Gastroesophageal sphincter (tissue), 4 donors: ENCODE results near the gene HTD2. TPM values are rescaled to one million over a fixed set of nuclear protein-coding genes. Genes with fewer than 3 reads are reported as not detected.
A peak's percentile ranks its signal among the peaks of the same experiment; 100 is the strongest.
"Not testable (repeated sequence)": the region's sequence is repeated elsewhere in the genome, so short reads cannot be mapped to it uniquely, and the experiment has no call there.

Experiments
- ATAC-seq: fragments of 150-250 bp; one replicate; pipeline ENCODE4 v1.9.1; 2016; ENCODE audit warnings: mild to moderate bottlenecking, moderate library complexity
- H3K27ac ChIP-seq, 4 donors: fragments of 200-600 bp; sonication (generic) in 3 of 4; 1 replicate in 3 of 4; 2 replicates in 1 of 4; pipeline ENCODE4 v1.5.1; 2016 to 2019
- H3K27me3 ChIP-seq: fragments of 200-600 bp; sonication (generic); one replicate; pipeline ENCODE4 v1.5.1; 2019
- H3K36me3 ChIP-seq, 2 donors: fragments of 200-600 bp; sonication (generic); one replicate each; pipeline ENCODE4 v1.5.1; 2019; ENCODE audit warnings: control low read depth in 1 of 2
- H3K4me1 ChIP-seq, 3 donors: fragments of 200-600 bp; sonication (generic); 1 replicate in 2 of 3; 2 replicates in 1 of 3; pipeline ENCODE4 v1.5.1; 2016 to 2019; ENCODE audit warnings: control low read depth in 2 of 3
- H3K4me3 ChIP-seq, 2 donors: fragments of 200-600 bp; sonication (generic); one replicate each; pipeline ENCODE4 v1.5.1; 2019; ENCODE audit warnings: mild to moderate bottlenecking in 1 of 2, moderate library complexity in 1 of 2
- H3K9me3 ChIP-seq, 3 donors: fragments of 200-600 bp; sonication (generic); one replicate each; pipeline ENCODE4 v1.5.1; 2017 to 2019; ENCODE audit warnings: control low read depth in 2 of 3
- EP300 ChIP-seq: sonication (generic); formaldehyde crosslinking; IDR thresholded peaks from one replicate; pipeline ENCODE4 v1.6.1; 2017; ENCODE audit warnings: antibody characterized with exemption, mild to moderate bottlenecking
- POLR2A ChIP-seq, 2 donors: fragments of 450-650 bp; IDR thresholded peaks; one replicate each; pipeline ENCODE4 v1.6.1; 2017; ENCODE audit warnings: antibody characterized with exemption in 2 of 2, mild to moderate bottlenecking in 2 of 2, moderate library complexity in 1 of 2
- POLR2AphosphoS5 ChIP-seq: sonication (generic); formaldehyde crosslinking; IDR thresholded peaks from one replicate; pipeline ENCODE4 v1.6.1; 2017; ENCODE audit warnings: antibody characterized with exemption
- WGBS, 2 donors: methylation state at CpG; one replicate each; pipeline ENCODE4 v1.1.5; 2018; ENCODE audit warnings: low coverage in 1 of 2; 5-methylcytosine and 5-hydroxymethylcytosine counted together
- total RNA-seq, 4 donors: library from RNA; depleted of rRNA; stranded (reverse); fragments of >200 nt; gene quantifications; one replicate each; pipeline ENCODE4 v1.1.0, GENCODE V29; 2016
- TF ChIP-seq, protein P1 (sequence below), 4 experiments: fragments of 200-600 bp in 2 of 4; fragments of 450-650 bp in 2 of 4; sonication (generic) in 1 of 4; IDR thresholded peaks; one replicate each; pipeline ENCODE4 v1.5.1; 2017 to 2019; ENCODE audit warnings: antibody characterized with exemption in 4 of 4, mild to moderate bottlenecking in 2 of 4, moderate library complexity in 2 of 4

The HTD2 gene
- total RNA-seq, 4 donors from 2014 or later = 3.3 to 19.8 (median 11.9) TPM

DNA sequence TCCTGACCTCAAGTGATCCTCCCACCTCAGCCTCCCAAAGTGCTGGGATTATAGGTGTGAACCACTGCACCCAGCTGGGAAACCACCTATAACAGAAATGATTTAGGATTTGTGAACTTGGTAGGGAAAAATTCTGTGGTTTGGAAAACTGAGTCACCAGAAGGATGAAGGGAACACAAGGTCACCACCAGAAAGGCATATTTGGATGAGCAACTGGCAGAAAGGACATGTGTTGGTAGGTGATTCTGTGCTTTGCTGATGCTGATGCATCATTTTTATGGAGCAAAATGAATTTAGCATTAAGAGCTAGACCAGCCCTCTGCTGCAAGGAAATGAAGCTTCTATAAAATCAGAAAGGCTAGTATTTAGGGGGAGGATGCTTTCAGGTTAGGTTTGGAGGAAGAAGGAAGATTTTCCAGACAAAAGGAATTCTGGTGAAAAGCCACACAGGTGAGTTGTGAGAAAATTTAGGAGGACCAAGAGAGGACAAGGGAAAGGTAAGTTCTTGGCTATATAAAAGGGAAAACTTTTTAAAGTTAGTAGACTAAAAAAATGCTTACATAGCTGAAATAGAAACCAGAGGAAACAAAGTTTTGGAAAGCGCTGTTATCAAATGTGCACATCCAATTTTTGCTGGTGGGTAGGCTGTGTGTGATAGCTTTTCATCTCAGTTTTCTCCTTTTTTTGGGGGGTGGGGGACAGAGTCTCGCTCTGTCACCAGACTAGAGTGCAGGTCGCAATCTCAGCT is 30.0 kb downstream of the HTD2 start:
- Histone ChIP-seq H3K4me3 (no peak overlapping the region), H3K36me3 (peaks cover 0 to 11% of the 10 kb centered on the region in 2 donors), H3K9me3 (no peaks in the 10 kb centered on the region), H3K27me3 (no peaks in the 10 kb centered on the region), H3K4me1 (peaks cover 0 to 63% (median 10%) of the 10 kb centered on the region in 3 donors), H3K27ac (peak overlapping the region in 2 of 4 donors; percentile 11 to 87)
- TF ChIP-seq POLR2AphosphoS5 (no peak), EP300 (no peak)
- TF ChIP-seq, protein P1, sequence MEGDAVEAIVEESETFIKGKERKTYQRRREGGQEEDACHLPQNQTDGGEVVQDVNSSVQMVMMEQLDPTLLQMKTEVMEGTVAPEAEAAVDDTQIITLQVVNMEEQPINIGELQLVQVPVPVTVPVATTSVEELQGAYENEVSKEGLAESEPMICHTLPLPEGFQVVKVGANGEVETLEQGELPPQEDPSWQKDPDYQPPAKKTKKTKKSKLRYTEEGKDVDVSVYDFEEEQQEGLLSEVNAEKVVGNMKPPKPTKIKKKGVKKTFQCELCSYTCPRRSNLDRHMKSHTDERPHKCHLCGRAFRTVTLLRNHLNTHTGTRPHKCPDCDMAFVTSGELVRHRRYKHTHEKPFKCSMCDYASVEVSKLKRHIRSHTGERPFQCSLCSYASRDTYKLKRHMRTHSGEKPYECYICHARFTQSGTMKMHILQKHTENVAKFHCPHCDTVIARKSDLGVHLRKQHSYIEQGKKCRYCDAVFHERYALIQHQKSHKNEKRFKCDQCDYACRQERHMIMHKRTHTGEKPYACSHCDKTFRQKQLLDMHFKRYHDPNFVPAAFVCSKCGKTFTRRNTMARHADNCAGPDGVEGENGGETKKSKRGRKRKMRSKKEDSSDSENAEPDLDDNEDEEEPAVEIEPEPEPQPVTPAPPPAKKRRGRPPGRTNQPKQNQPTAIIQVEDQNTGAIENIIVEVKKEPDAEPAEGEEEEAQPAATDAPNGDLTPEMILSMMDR (IDR thresholded peaks at IDR 0.05) = no peak
- ATAC-seq = no peak
- 100% methylated on average over 3 of the region's 3 CpGs for WGBS, 2 donors

DNA sequence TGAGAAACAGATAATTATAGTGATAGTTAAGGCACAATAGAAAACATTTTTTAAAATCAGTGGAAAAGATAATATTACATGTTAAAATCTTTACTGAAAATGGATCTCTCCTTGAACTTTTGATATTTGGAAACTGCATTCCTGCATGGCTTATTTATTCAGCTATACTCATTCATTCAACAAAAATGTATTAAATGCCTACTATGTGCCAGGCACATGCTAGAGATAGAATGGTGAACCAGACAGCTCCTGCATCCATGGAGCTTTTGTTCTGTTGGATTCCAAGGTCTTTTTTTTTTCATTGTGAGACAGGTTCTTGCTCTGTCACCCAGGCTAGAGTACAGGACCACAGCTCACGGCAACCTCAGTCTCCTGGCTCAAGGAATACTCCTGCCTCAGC is 30.9 kb downstream of the HTD2 start:
- no peak for TF ChIP-seq POLR2AphosphoS5
- no peak for TF ChIP-seq POLR2A (IDR thresholded peaks at IDR 0.05)
- no peak for TF ChIP-seq EP300
- TF ChIP-seq, protein P1 (IDR thresholded peaks at IDR 0.05) = no peak
- no peaks in the 10 kb centered on the region for H3K9me3 ChIP-seq
- H3K4me3 ChIP-seq = no peak overlapping the region
- ATAC-seq = no peak
- H3K36me3 ChIP-seq = peaks cover 0 to 13% of the 10 kb centered on the region in 2 donors
- H3K27me3 ChIP-seq = no peaks in the 10 kb centered on the region
- H3K27ac ChIP-seq = no peak overlapping the region
- peaks cover 0 to 56% (median 10%) of the 10 kb centered on the region in 3 donors for H3K4me1 ChIP-seq
- WGBS, 2 donors = 80 to 86% methylated on average over 1 of the region's 1 CpG

DNA sequence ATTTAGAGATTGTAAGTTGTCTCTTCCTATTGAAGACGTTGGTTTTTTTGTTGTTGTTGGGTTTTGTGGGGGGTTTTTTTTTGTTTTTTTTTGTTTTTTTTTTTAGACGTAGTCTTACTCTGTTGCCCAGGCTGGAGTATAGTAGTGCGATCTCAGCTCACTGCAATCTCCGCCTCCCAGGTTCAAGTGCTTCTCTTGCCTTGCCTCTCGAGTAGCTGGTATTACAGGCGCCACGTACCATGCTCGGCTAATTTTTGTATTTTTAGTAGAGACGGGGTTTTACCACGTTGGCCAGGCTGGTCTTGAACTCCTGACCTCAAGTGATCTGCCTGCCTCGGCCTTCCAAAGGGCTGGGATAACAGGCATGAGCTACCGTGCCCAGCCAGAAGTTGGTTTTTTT is 32.8 kb downstream of the HTD2 start:
- H3K4me3 ChIP-seq, H3K27ac ChIP-seq, H3K9me3 ChIP-seq, H3K27me3 ChIP-seq, ATAC-seq: not testable (repeated sequence)
- 67 to 87% methylated on average over 1 to 6 of the region's 12 CpGs for WGBS, 2 donors
- Histone ChIP-seq H3K4me1 (peaks cover 0 to 55% (median 10%) of the 10 kb centered on the region in 3 donors), H3K36me3 (peaks cover 0 to 14% of the 10 kb centered on the region in 2 donors)

DNA sequence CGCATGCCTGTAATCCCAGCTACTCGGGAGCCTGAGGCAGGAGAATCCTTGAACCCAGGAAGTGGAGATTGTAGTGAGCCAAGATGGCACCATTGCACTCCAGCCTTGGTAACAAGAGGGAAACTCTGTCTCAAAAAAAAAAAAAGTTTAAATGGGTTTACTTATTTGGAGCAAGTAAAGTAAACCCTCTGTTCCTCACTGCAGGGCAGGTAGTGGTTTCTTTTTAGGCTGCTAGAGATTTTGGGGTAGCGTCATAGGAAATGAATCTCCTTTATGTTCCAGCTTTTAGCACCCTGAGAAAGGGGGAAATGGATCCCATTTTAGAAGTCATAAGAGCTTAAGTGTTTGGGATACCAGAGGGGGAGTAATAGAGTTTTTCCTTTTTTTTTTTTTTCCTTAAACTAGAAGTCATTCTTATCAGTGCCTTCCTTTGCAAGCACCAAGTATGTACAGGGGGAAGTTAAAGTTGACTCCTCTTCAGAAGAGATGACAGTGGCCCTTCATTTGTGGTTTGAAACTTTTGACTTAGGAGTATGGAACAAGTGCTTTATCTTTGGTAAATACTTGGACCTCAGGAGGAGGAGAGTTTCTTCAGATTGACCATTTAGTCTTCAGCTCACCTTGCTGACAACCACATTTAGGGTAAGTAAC is 34.4 kb downstream of the HTD2 start:
- no peaks in the 10 kb centered on the region for H3K9me3 ChIP-seq
- TF ChIP-seq POLR2A (IDR thresholded peaks at IDR 0.05) (no peak), POLR2AphosphoS5 (no peak), EP300 (no peak)
- TF ChIP-seq, protein P1 (IDR thresholded peaks at IDR 0.05) = no peak
- ATAC-seq = no peak
- 92 to 96% methylated on average over 1 to 3 of the region's 3 CpGs for WGBS, 2 donors
- H3K4me3 ChIP-seq = no peak overlapping the region
- peaks cover 0 to 14% of the 10 kb centered on the region in 2 donors for H3K36me3 ChIP-seq
- H3K4me1 ChIP-seq = peaks cover 0 to 40% (median 0%) of the 10 kb centered on the region in 3 donors
- no peak overlapping the region for H3K27ac ChIP-seq
- H3K27me3 ChIP-seq = no peaks in the 10 kb centered on the region

DNA sequence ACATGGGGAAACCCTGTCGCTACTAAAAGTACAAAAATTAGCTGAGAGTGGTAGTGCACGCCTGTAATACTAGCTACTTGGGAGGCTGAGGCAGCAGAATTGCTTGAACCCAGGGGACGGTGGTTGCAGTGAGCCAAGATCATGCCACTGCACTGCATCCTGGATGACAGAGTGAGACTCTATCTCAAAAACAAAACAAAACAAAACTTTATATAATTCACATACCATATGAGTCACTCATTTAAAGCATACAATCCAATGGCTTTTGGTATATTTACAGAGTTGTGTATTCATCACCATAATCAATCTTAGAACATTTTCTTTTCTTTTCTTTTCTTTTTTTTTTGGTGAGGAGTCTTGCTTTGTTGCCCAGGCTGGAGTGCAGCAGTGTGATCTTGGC is 35.1 kb downstream of the HTD2 start:
- Histone ChIP-seq H3K36me3 (peaks cover 0 to 14% of the 10 kb centered on the region in 2 donors), H3K27ac (no peak overlapping the region), H3K27me3 (no peaks in the 10 kb centered on the region), H3K9me3 (no peaks in the 10 kb centered on the region), H3K4me1 (peaks cover 0 to 39% (median 5%) of the 10 kb centered on the region in 3 donors), H3K4me3 (no peak overlapping the region)
- ATAC-seq = no peak
- 83 to 100% methylated on average over 1 to 2 of the region's 3 CpGs for WGBS, 2 donors
- TF ChIP-seq POLR2A (IDR thresholded peaks at IDR 0.05) (no peak), EP300 (no peak)
- TF ChIP-seq, protein P1 (IDR thresholded peaks at IDR 0.05) = no peak
